Stimulated activated naive CD8-positive, alpha-beta T cell treated with anti-CD3 and anti-CD28 coated beads, Interleukin-15, Interleukin-2, amounts not matched to agents 100 ng/mL and 50 ng/mL, for 24 hours (primary cell): ENCODE measurements around the gene CTNNA2.

Experiments used
- H3K27ac Mint-ChIP-seq: one replicate; pipeline ENCODE4 v1.8.0; 2021; ENCODE audit warnings: mild to moderate bottlenecking, mixed read lengths
- H3K27me3 Mint-ChIP-seq: one replicate; pipeline ENCODE4 v1.8.0; 2021; ENCODE audit warnings: mixed read lengths
- H3K36me3 Mint-ChIP-seq: one replicate; pipeline ENCODE4 v1.8.0; 2021; ENCODE audit warnings: low read depth, mixed read lengths
- H3K4me1 Mint-ChIP-seq: one replicate; pipeline ENCODE4 v1.8.0; 2021; ENCODE audit warnings: low read depth, mixed read lengths
- H3K4me3 Mint-ChIP-seq: one replicate; pipeline ENCODE4 v1.8.0; 2021; ENCODE audit warnings: mild to moderate bottlenecking, mixed read lengths
- H3K9me3 Mint-ChIP-seq: one replicate; pipeline ENCODE4 v1.8.0; 2021; ENCODE audit warnings: mixed read lengths

CTNNA2 gene

GRCh38 chr2:79952616-79953015 lies 439.8 kb downstream of the CTNNA2 start:
- Mint-ChIP-seq H3K4me3 (no peak overlapping the region), H3K9me3 (no peaks in the 10 kb centered on the region), H3K4me1 (no peaks in the 10 kb centered on the region), H3K36me3 (no peaks in the 10 kb centered on the region), H3K27me3 (no peaks in the 10 kb centered on the region), H3K27ac (no peak overlapping the region)

GRCh38 chr2:79960035-79960434 lies 447.2 kb downstream of the CTNNA2 start:
- H3K27ac Mint-ChIP-seq, result no peak overlapping the region
- no peak overlapping the region for H3K4me3 Mint-ChIP-seq
- H3K9me3 Mint-ChIP-seq, result no peaks in the 10 kb centered on the region
- H3K36me3 Mint-ChIP-seq, result no peaks in the 10 kb centered on the region
- no peaks in the 10 kb centered on the region for H3K4me1 Mint-ChIP-seq
- H3K27me3 Mint-ChIP-seq, result no peaks in the 10 kb centered on the region

- H3K9me3 Mint-ChIP-seq, result no peaks in the 10 kb centered on the region
- H3K4me3 Mint-ChIP-seq, result no peak overlapping the region
- no peak overlapping the region for H3K27ac Mint-ChIP-seq
- no peaks in the 10 kb centered on the region for H3K4me1 Mint-ChIP-seq
- no peaks in the 10 kb centered on the region for H3K36me3 Mint-ChIP-seq
- H3K27me3 Mint-ChIP-seq, result no peaks in the 10 kb centered on the region
Measured at GRCh38 chr2:79960519-79960918, 447.7 kb downstream of the CTNNA2 start.

- H3K36me3 Mint-ChIP-seq, result no peaks in the 10 kb centered on the region
- H3K4me1 Mint-ChIP-seq, result no peaks in the 10 kb centered on the region
- H3K4me3 Mint-ChIP-seq, result no peak overlapping the region
- H3K9me3 Mint-ChIP-seq, result peaks cover 4% of the 10 kb centered on the region
- no peaks in the 10 kb centered on the region for H3K27me3 Mint-ChIP-seq
- no peak overlapping the region for H3K27ac Mint-ChIP-seq
Measured at GRCh38 chr2:79964966-79965365, 452.1 kb downstream of the CTNNA2 start.

GRCh38 chr2:79966369-79966768 lies 453.5 kb downstream of the CTNNA2 start:
- H3K4me3 Mint-ChIP-seq, result no peak overlapping the region
- H3K36me3 Mint-ChIP-seq, result no peaks in the 10 kb centered on the region
- H3K9me3 Mint-ChIP-seq, result peaks cover 4% of the 10 kb centered on the region
- H3K27me3 Mint-ChIP-seq, result no peaks in the 10 kb centered on the region
- no peaks in the 10 kb centered on the region for H3K4me1 Mint-ChIP-seq
- no peak overlapping the region for H3K27ac Mint-ChIP-seq

GRCh38 chr2:79966882-79967281 lies 454.0 kb downstream of the CTNNA2 start:
- Mint-ChIP-seq H3K27me3 (no peaks in the 10 kb centered on the region), H3K27ac (no peak overlapping the region), H3K4me3 (no peak overlapping the region), H3K9me3 (peaks cover 4% of the 10 kb centered on the region), H3K36me3 (no peaks in the 10 kb centered on the region), H3K4me1 (no peaks in the 10 kb centered on the region)

GRCh38 chr2:79971807-79972206 lies 459.0 kb downstream of the CTNNA2 start:
- Mint-ChIP-seq H3K9me3 (peaks cover 14% of the 10 kb centered on the region), H3K4me3 (no peak overlapping the region), H3K27ac (no peak overlapping the region), H3K27me3 (no peaks in the 10 kb centered on the region), H3K4me1 (no peaks in the 10 kb centered on the region), H3K36me3 (no peaks in the 10 kb centered on the region)

- Mint-ChIP-seq H3K27ac (no peak overlapping the region), H3K4me1 (no peaks in the 10 kb centered on the region), H3K4me3 (no peak overlapping the region), H3K36me3 (no peaks in the 10 kb centered on the region), H3K9me3 (peaks cover 14% of the 10 kb centered on the region), H3K27me3 (no peaks in the 10 kb centered on the region)
Measured at GRCh38 chr2:79972661-79973060, 459.8 kb downstream of the CTNNA2 start.

GRCh38 chr2:79975791-79976565 lies 463.1 kb downstream of the CTNNA2 start:
- H3K9me3 Mint-ChIP-seq, result peaks cover 10% of the 10 kb centered on the region
- no peak overlapping the region for H3K4me3 Mint-ChIP-seq
- H3K4me1 Mint-ChIP-seq, result no peaks in the 10 kb centered on the region
- no peaks in the 10 kb centered on the region for H3K36me3 Mint-ChIP-seq
- H3K27me3 Mint-ChIP-seq, result no peaks in the 10 kb centered on the region
- H3K27ac Mint-ChIP-seq, result no peak overlapping the region

- H3K4me3 Mint-ChIP-seq, result no peak overlapping the region
- no peak overlapping the region for H3K27ac Mint-ChIP-seq
- H3K36me3 Mint-ChIP-seq, result no peaks in the 10 kb centered on the region
- H3K27me3 Mint-ChIP-seq, result no peaks in the 10 kb centered on the region
- no peaks in the 10 kb centered on the region for H3K4me1 Mint-ChIP-seq
- H3K9me3 Mint-ChIP-seq, result peaks cover 6% of the 10 kb centered on the region
Measured at GRCh38 chr2:79977792-79978191, 464.9 kb downstream of the CTNNA2 start.

- Mint-ChIP-seq H3K27me3 (no peaks in the 10 kb centered on the region), H3K9me3 (peaks cover 5% of the 10 kb centered on the region), H3K27ac (no peak overlapping the region), H3K4me3 (no peak overlapping the region), H3K36me3 (no peaks in the 10 kb centered on the region), H3K4me1 (no peaks in the 10 kb centered on the region)
Measured at GRCh38 chr2:79980116-79980515, 467.3 kb downstream of the CTNNA2 start.

- no peaks in the 10 kb centered on the region for H3K36me3 Mint-ChIP-seq
- no peaks in the 10 kb centered on the region for H3K27me3 Mint-ChIP-seq
- H3K9me3 Mint-ChIP-seq, result no peaks in the 10 kb centered on the region
- no peak overlapping the region for H3K27ac Mint-ChIP-seq
- no peak overlapping the region for H3K4me3 Mint-ChIP-seq
- H3K4me1 Mint-ChIP-seq, result no peaks in the 10 kb centered on the region
Measured at GRCh38 chr2:79980816-79981215, 468.0 kb downstream of the CTNNA2 start.

GRCh38 chr2:79981316-79981715 lies 468.5 kb downstream of the CTNNA2 start:
- H3K9me3 Mint-ChIP-seq, result no peaks in the 10 kb centered on the region
- no peaks in the 10 kb centered on the region for H3K27me3 Mint-ChIP-seq
- no peak overlapping the region for H3K4me3 Mint-ChIP-seq
- no peaks in the 10 kb centered on the region for H3K4me1 Mint-ChIP-seq
- no peak overlapping the region for H3K27ac Mint-ChIP-seq
- H3K36me3 Mint-ChIP-seq, result no peaks in the 10 kb centered on the region

GRCh38 chr2:79982445-79982844 lies 469.6 kb downstream of the CTNNA2 start:
- H3K27me3 Mint-ChIP-seq, result no peaks in the 10 kb centered on the region
- H3K36me3 Mint-ChIP-seq, result no peaks in the 10 kb centered on the region
- no peaks in the 10 kb centered on the region for H3K4me1 Mint-ChIP-seq
- H3K4me3 Mint-ChIP-seq, result no peak overlapping the region
- no peaks in the 10 kb centered on the region for H3K9me3 Mint-ChIP-seq
- H3K27ac Mint-ChIP-seq, result no peak overlapping the region

- no peaks in the 10 kb centered on the region for H3K4me1 Mint-ChIP-seq
- no peaks in the 10 kb centered on the region for H3K9me3 Mint-ChIP-seq
- no peak overlapping the region for H3K4me3 Mint-ChIP-seq
- H3K27me3 Mint-ChIP-seq, result no peaks in the 10 kb centered on the region
- no peaks in the 10 kb centered on the region for H3K36me3 Mint-ChIP-seq
- H3K27ac Mint-ChIP-seq, result no peak overlapping the region
Measured at GRCh38 chr2:79984476-79984875, 471.6 kb downstream of the CTNNA2 start.

GRCh38 chr2:79985145-79985544 lies 472.3 kb downstream of the CTNNA2 start:
- H3K9me3 Mint-ChIP-seq, result no peaks in the 10 kb centered on the region
- no peaks in the 10 kb centered on the region for H3K36me3 Mint-ChIP-seq
- no peak overlapping the region for H3K4me3 Mint-ChIP-seq
- H3K4me1 Mint-ChIP-seq, result no peaks in the 10 kb centered on the region
- no peaks in the 10 kb centered on the region for H3K27me3 Mint-ChIP-seq
- H3K27ac Mint-ChIP-seq, result no peak overlapping the region
